Activated T-cell treated with anti-CD3 and anti-CD28 coated beads for 24 hours (primary cell): ENCODE results near the gene EDN2.

Source experiments
- DNase-seq: peaks from one replicate; pipeline ENCODE4 v3.0.0-alpha.2; 2020; ENCODE audit warnings: low read depth

The EDN2 gene

GRCh38 chr1:41483001-41483850 lies 1.3 kb downstream of the EDN2 start:
- DNase-seq: no peak

GRCh38 chr1:41482001-41482765 lies 2.3 kb downstream of the EDN2 start:
- DNase-seq: no peak

GRCh38 chr1:41481109-41481775 lies 3.2 kb downstream of the EDN2 start:
- DNase-seq: no peak

- no peak for DNase-seq
Observed at GRCh38 chr1:41480204-41481108, 4.0 kb downstream of the EDN2 start.

GRCh38 chr1:41479808-41480160 lies 4.7 kb downstream of the EDN2 start:
- DNase-seq: no peak

GRCh38 chr1:41479000-41479807 lies 5.3 kb downstream of the EDN2 start:
- DNase-seq: no peak

GRCh38 chr1:41478118-41478748 lies 6.2 kb downstream of the EDN2 start:
- no peak for DNase-seq

- DNase-seq: no peak
Observed at GRCh38 chr1:41476807-41477361, 7.6 kb downstream of the EDN2 start.

GRCh38 chr1:41475859-41476567 lies 8.5 kb downstream of the EDN2 start:
- no peak for DNase-seq

- DNase-seq: no peak
Observed at GRCh38 chr1:41475346-41475745, 9.1 kb downstream of the EDN2 start.

- DNase-seq: no peak
Observed at GRCh38 chr1:41474490-41475271, 9.8 kb downstream of the EDN2 start.

GRCh38 chr1:41473738-41474362 lies 10.6 kb downstream of the EDN2 start:
- DNase-seq: no peak

- no peak for DNase-seq
Observed at GRCh38 chr1:41471658-41472057, 12.8 kb downstream of the EDN2 start.

- DNase-seq: no peak
Observed at GRCh38 chr1:41469706-41470105, 14.8 kb downstream of the EDN2 start.

- DNase-seq: no peak
Observed at GRCh38 chr1:41468122-41468762, 16.2 kb downstream of the EDN2 start.

GRCh38 chr1:41467673-41468072 lies 16.8 kb downstream of the EDN2 start:
- DNase-seq: no peak

GRCh38 chr1:41466146-41466545 lies 18.3 kb downstream of the EDN2 start:
- DNase-seq: no peak

GRCh38 chr1:41465741-41466140 lies 18.7 kb downstream of the EDN2 start:
- no peak for DNase-seq
